GM12875 (cell line): ENCODE results near the gene NCR2.

Experiments
- H3K4me3 ChIP-seq: one replicate; pipeline ENCODE4 v1.5.1; 2011; ENCODE audit warnings: low read depth, low read length, control low read depth
- CTCF ChIP-seq: IDR thresholded peaks from 2 replicates; pipeline ENCODE4 v1.5.1; 2011; ENCODE audit warnings: low read depth, mild to moderate bottlenecking, control low read depth, inconsistent platforms, low read length, moderate library complexity, borderline replicate concordance; ENCODE audit not compliant: insufficient read depth

The NCR2 gene

GRCh38 chr6:41348934-41349333, 13.5 kb downstream of the NCR2 start:
- no peak for TF ChIP-seq CTCF
- no peak overlapping the region for H3K4me3 ChIP-seq

- no peak overlapping the region for H3K4me3 ChIP-seq
- TF ChIP-seq CTCF = no peak
Measured at GRCh38 chr6:41352396-41352795, 17.0 kb downstream of the NCR2 start.

- no peak for TF ChIP-seq CTCF
Measured at GRCh38 chr6:41352907-41353306, 17.5 kb downstream of the NCR2 start.

GRCh38 chr6:41353333-41353732, 17.9 kb downstream of the NCR2 start:
- TF ChIP-seq CTCF = no peak
- H3K4me3 ChIP-seq = no peak overlapping the region

More at GRCh38 chr6:41352907-41353306, 17.5 kb downstream of the NCR2 start:
- no peak overlapping the region for H3K4me3 ChIP-seq

GRCh38 chr6:41355952-41356351, 20.5 kb downstream of the NCR2 start:
- H3K4me3 ChIP-seq = no peak overlapping the region
- TF ChIP-seq CTCF = no peak

GRCh38 chr6:41356825-41357224, 21.4 kb downstream of the NCR2 start:
- no peak for TF ChIP-seq CTCF
- H3K4me3 ChIP-seq = no peak overlapping the region

GRCh38 chr6:41358503-41358902, 23.1 kb downstream of the NCR2 start:
- no peak overlapping the region for H3K4me3 ChIP-seq
- no peak for TF ChIP-seq CTCF
